Activated CD4-positive, alpha-beta memory T cell treated with anti-CD3 and anti-CD28 coated beads, Interleukin-2, amount 10 ng/mL, durations not matched to agents 7 days and 5 days (primary cell): ENCODE results near the gene ACTN1. TPM values are rescaled to one million over a fixed set of nuclear protein-coding genes. Genes with fewer than 3 reads are reported as not detected.

ENCODE experiments used
- CTCF ChIA-PET: fragments of 350-600 bp; sonication (Branson Sonifier 250); formaldehyde crosslinking; loops from one replicate; lab custom pipeline; 2021; ENCODE audit warnings: antibody characterized with exemption, inconsistent platforms; lab: Charles Lee
- POLR2A ChIA-PET: fragments of 350-600 bp; sonication (Branson Sonifier 250); formaldehyde crosslinking; loops from one replicate; lab custom pipeline; 2021; ENCODE audit warnings: antibody characterized with exemption; lab: Charles Lee
- DNase-seq: peaks from one replicate; pipeline ENCODE4 v3.0.0-alpha.2; 2020
- H3K27ac Mint-ChIP-seq: one replicate; pipeline ENCODE4 v1.8.0; 2021; ENCODE audit warnings: mild to moderate bottlenecking, mixed read lengths
- H3K27me3 Mint-ChIP-seq: one replicate; pipeline ENCODE4 v1.8.0; 2021; ENCODE audit warnings: mixed read lengths
- H3K36me3 Mint-ChIP-seq: one replicate; pipeline ENCODE4 v1.8.0; 2021; ENCODE audit warnings: low read depth, mixed read lengths
- H3K4me1 Mint-ChIP-seq: one replicate; pipeline ENCODE4 v1.8.0; 2021; ENCODE audit warnings: mixed read lengths
- H3K4me3 Mint-ChIP-seq: one replicate; pipeline ENCODE4 v1.8.0; 2021; ENCODE audit warnings: mild to moderate bottlenecking, mixed read lengths
- H3K9me3 Mint-ChIP-seq: one replicate; pipeline ENCODE4 v1.8.0; 2021; ENCODE audit warnings: mixed read lengths
- total RNA-seq, 2 experiments: library from RNA; stranded (reverse); gene quantifications; one replicate each; pipeline ENCODE4 v1.2.3, GENCODE V29; 2021

Gene ACTN1
- total RNA-seq, 2 experiments from 2014 or later: 34.7 to 37.1 TPM

DNA sequence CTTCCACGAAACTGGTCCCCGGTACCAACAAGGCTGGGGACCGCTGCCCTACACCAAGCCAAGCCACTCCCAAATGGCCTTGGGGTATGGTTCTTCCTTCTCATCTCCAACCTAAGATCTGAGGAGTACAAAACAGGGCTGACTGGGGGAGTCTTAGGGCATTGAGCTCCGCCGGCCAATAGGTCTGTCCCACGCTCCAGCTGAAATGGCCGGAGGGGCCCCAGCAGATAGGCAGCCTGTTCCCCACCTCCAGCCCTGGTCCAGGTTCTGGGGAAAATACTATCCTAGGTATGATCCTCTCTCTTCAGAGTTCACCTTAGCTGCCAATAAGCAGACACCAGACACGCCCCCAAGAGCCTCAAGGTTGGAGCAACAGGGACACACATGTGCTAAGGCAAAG is 90.2 kb downstream of the ACTN1 start:
- H3K4me3 Mint-ChIP-seq: no peak overlapping the region
- DNase-seq: no peak
- no peak overlapping the region for H3K27ac Mint-ChIP-seq
- ChIA-PET CTCF (no interaction called here), POLR2A (no interaction called here)
- no peaks in the 10 kb centered on the region for H3K4me1 Mint-ChIP-seq
- H3K36me3 Mint-ChIP-seq: peaks cover 6% of the 10 kb centered on the region
- no peaks in the 10 kb centered on the region for H3K9me3 Mint-ChIP-seq
- no peaks in the 10 kb centered on the region for H3K27me3 Mint-ChIP-seq

DNA sequence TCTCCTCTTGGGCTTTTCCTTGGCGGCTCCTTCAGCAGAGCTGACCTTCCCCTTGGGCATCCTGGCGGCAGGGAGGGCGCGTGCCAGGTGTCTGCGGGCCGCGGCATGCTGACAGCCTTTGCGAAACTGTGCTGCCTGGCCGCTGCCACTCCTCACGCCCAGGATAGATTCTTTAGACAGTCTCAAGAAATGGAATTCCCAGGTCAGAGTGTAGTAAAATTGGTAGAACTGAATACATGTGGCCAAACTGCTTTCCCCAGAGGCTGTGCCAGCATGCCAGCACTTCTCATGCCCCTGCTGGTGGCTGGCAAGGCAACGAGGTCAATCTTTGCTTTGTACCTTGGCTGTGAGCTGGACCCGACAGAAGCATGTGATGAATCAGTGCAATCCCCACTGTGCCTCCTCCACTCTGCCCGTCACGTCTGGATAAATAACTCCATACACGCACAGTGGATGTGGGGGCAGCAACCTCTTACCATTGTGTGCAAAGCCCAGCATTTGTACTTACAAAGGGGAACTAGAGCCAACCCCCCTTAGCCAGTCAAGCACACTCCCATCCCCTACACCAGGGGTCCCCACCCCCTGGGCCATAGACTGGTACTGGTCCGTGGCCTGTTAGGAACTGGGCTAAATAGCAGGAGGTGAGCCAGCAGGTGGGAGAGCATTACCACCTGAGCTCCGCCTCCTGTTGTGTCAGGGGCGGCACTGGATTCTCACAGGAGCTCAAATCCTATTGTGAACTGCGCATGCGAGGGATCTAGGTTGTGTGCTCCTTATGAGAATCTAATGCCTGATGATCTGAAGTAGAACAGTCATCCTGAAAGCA is 90.9 kb downstream of the ACTN1 start:
- peaks cover 6% of the 10 kb centered on the region for H3K36me3 Mint-ChIP-seq
- H3K27ac Mint-ChIP-seq: no peak overlapping the region
- H3K9me3 Mint-ChIP-seq: no peaks in the 10 kb centered on the region
- H3K4me3 Mint-ChIP-seq: no peak overlapping the region
- H3K4me1 Mint-ChIP-seq: no peaks in the 10 kb centered on the region
- no peaks in the 10 kb centered on the region for H3K27me3 Mint-ChIP-seq
- POLR2A ChIA-PET: no interaction called here
- no peak for DNase-seq
- CTCF ChIA-PET: no interaction called here

DNA sequence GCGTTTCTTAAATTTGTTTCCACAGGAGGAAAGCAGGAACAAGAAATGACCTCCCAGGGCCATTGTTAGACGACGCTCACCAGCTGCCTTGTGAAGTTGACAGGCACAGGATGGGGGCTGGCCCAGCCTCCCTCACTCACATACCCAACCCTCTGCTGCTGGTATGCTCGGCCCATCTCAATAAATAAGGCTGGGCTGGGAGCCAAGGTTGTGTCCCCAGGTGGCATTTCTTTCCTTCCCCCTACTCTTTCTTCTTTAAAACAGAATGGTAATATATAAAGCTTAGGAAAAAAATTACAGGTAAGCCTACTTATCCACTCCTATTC is 93.0 kb downstream of the ACTN1 start:
- ChIA-PET POLR2A (no interaction called here), CTCF (no interaction called here)
- Mint-ChIP-seq H3K4me3 (no peak overlapping the region), H3K4me1 (no peaks in the 10 kb centered on the region), H3K27ac (no peak overlapping the region), H3K27me3 (no peaks in the 10 kb centered on the region), H3K9me3 (no peaks in the 10 kb centered on the region), H3K36me3 (peaks cover 17% of the 10 kb centered on the region)
- no peak for DNase-seq

DNA sequence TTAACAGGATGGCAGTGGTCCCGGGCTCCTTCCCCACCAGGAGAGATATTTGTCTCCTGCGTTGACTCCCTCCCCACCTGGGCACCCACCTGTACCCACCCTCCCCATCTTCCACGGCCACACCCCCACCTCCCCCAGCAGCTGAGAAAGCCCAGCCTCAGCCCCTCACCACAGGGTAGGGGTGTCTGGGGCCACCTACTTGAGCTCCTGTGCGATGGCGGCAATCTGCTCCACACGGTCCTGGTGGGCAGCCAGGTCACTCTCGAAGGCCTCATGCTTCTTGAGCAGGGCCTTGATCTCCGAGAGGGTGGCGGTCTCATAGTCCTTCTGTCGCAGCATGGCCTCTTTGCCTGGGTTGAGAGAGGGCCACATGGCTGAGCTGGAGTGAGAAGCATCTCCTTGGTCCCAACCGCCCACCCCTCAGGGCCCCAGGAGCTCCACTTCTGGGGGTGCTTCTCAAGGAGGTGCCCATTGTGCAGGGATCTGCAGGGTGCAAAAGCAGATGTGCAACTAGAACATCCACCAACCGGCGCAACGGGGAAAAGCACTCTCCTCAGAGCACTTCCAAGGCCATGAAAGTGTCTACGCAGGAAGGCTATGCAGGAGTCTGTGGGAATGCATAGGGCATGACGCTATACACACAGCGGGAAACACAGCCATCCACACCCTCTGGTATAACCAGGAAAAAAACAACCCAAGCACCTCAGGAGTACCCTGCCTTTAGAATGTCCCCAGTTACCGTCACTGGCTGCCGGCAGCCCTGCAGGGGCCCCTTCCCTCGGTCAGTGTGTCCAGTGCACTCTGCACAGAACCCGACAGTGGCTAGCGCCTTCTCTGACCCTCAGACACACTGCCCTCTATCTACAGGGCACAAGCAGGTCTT is 93.6 kb downstream of the ACTN1 start:
- H3K9me3 Mint-ChIP-seq: no peaks in the 10 kb centered on the region
- no peak overlapping the region for H3K27ac Mint-ChIP-seq
- ChIA-PET CTCF (no interaction called here), POLR2A (no interaction called here)
- no peaks in the 10 kb centered on the region for H3K4me1 Mint-ChIP-seq
- H3K4me3 Mint-ChIP-seq: no peak overlapping the region
- H3K27me3 Mint-ChIP-seq: no peaks in the 10 kb centered on the region
- H3K36me3 Mint-ChIP-seq: peaks cover 17% of the 10 kb centered on the region
- no peak for DNase-seq

DNA sequence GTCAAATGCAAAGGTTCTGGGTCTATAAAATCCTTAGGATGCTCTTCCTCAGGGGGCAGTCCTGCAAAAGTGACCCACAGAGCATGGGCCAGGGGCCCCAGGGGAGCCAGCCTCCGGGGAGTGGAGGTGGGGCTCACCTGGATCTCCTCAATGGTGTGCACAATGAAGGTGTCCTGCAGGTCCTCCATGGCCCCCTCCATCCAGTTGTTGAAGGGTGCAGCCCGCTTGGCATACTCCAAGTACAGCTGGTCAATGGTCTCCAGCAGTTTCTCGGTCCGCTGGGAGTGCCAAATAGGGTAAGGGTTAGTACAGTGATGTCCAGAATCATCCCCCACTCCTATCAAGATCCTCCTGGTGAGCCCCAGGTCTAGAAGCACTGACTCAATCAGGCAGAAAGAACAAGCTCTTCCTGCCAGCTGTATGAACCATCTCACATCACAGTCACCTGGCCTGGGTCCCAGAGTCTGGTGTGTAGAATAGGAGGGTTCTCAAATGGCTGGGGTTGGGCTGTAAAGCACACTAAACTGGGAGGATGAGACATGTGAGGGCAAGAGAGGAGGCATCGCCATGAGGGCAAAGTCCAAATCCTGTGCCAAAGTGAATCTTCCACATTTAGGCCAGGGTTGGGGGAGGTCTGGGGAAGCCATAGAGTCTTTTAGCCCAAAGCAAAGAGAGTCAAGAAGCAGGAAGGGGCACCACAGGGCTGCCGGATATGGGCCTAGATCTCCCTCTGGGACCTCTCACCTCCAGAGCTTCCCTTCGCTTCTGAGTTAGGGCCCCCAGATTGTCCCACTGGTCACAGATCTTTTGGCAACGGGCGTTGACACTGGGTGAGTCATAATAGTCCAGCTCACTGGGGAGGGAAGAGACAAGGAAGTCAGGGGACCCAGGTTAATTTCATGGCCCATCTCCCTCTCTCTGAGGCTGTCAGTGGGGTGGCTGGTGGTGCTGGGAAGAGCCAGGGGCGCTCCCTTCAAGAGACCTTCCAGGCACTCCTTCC is 94.8 kb downstream of the ACTN1 start:
- no peaks in the 10 kb centered on the region for H3K4me1 Mint-ChIP-seq
- CTCF ChIA-PET: no interaction called here
- H3K27me3 Mint-ChIP-seq: no peaks in the 10 kb centered on the region
- H3K36me3 Mint-ChIP-seq: peaks cover 17% of the 10 kb centered on the region
- POLR2A ChIA-PET: no interaction called here
- no peak overlapping the region for H3K4me3 Mint-ChIP-seq
- no peak overlapping the region for H3K27ac Mint-ChIP-seq
- DNase-seq: no peak
- no peaks in the 10 kb centered on the region for H3K9me3 Mint-ChIP-seq

DNA sequence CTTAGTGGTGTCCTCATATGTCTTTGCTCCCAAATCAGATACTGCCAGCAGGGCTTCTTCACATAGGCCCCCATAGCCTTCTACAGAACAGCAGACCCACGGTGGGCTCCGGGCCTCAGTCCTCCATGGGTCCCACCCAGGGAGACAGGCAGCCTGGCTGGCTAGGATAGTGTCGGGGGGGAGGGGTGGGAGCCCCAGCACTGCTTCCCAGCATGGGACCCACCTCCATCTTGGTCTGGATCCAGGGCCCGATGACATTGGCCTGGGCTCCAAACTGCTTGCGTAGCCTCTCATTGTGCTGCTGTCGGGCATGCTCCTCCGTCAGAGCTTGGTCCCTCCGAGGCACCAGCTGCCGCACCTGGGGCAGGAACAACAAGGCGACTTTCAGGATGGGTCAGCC is 96.9 kb downstream of the ACTN1 start:
- Mint-ChIP-seq H3K9me3 (no peaks in the 10 kb centered on the region), H3K27ac (no peak overlapping the region), H3K36me3 (peaks cover 16% of the 10 kb centered on the region), H3K4me3 (no peak overlapping the region), H3K4me1 (no peaks in the 10 kb centered on the region), H3K27me3 (no peaks in the 10 kb centered on the region)
- POLR2A ChIA-PET: no interaction called here
- CTCF ChIA-PET: no interaction called here
- DNase-seq: no peak

DNA sequence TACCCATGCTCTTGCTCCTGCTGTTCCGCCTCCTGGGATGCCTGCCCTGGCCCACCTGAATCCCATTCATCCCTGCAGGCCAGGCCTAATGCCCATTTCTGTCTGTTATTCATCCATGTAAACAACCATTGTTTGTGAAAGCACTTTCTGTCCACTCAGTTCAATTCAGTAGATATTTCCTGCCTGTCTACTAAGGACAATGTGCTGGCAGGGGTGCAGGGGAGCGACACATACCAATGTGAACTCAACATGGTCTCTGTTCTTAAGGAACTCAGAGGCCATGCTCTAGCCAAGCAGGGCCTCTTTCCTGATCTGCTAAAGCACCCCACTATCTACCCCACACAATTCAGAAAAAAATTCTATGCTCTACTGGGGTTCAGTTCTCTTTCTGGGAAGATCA is 97.7 kb downstream of the ACTN1 start:
- H3K4me3 Mint-ChIP-seq: no peak overlapping the region
- POLR2A ChIA-PET: no interaction called here
- H3K9me3 Mint-ChIP-seq: no peaks in the 10 kb centered on the region
- no peak overlapping the region for H3K27ac Mint-ChIP-seq
- H3K4me1 Mint-ChIP-seq: no peaks in the 10 kb centered on the region
- CTCF ChIA-PET: no interaction called here
- no peak for DNase-seq
- H3K27me3 Mint-ChIP-seq: no peaks in the 10 kb centered on the region
- peaks cover 16% of the 10 kb centered on the region for H3K36me3 Mint-ChIP-seq

DNA sequence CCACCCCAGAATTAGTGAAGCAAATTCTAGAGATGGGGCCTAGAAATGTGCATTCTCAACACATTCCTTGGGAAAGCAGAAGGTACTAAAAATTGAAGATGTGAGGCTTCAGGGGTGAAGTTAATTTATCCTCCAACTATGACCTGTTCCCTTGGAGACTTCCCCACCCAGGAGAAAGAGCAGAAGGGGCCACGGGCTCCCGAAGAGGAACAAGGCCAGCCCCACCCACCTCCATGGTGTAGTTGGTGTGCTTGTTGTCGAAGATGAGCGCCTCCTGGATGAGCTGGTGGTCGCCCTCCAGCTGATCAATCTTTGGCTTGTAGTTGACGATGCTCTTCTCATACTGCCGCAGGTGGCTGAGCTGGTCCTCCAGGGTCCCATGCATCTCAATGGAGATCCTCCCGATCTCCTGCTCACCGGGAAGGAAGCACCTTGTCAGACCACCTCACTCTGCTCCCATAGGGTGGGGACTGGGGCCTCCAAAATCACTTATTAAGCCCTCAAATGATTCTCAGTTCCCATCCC is 98.5 kb downstream of the ACTN1 start:
- Mint-ChIP-seq H3K27ac (no peak overlapping the region), H3K9me3 (no peaks in the 10 kb centered on the region), H3K27me3 (no peaks in the 10 kb centered on the region), H3K4me3 (no peak overlapping the region), H3K36me3 (peaks cover 16% of the 10 kb centered on the region), H3K4me1 (no peaks in the 10 kb centered on the region)
- no peak for DNase-seq
- ChIA-PET CTCF (no interaction called here), POLR2A (no interaction called here)

DNA sequence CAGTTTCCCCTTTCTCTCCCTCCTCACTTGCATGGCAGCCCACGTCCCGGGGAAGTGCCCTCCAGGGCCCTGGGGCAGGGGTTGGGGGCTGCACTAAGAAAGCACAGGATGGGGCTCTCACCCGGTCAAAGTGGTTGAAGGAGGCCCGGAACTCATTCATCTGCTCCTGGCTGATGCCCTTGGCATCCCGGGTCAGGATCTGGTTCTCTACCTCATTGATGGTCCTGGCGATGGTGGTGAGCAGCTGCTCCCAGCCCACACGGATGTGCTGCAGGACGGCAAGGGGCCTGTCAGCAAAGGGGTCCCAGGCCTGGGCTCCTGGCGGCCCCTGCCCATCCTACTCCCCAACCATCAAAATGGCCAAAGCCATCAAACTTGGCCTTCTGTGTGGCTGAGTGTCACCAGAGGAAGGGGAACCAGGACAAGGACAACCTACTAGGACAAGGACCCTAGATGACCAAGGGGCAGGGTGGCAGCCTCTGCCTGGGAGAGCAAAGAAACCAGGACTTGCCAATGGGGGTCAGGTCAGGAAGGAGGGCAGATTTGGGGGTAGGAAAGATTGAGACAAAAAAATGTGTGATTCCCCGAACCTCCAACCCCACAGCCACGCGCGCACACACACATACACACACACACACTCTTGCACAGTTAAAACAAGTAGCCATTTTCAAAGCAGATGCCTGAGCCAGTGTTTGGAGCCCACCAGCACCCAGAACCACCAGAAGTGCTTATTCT is 99.1 kb downstream of the ACTN1 start:
- Mint-ChIP-seq H3K9me3 (no peaks in the 10 kb centered on the region), H3K4me3 (no peak overlapping the region), H3K27ac (no peak overlapping the region), H3K4me1 (no peaks in the 10 kb centered on the region), H3K27me3 (no peaks in the 10 kb centered on the region), H3K36me3 (peaks cover 16% of the 10 kb centered on the region)
- POLR2A ChIA-PET: no interaction called here
- CTCF ChIA-PET: no interaction called here
- DNase-seq: no peak

DNA sequence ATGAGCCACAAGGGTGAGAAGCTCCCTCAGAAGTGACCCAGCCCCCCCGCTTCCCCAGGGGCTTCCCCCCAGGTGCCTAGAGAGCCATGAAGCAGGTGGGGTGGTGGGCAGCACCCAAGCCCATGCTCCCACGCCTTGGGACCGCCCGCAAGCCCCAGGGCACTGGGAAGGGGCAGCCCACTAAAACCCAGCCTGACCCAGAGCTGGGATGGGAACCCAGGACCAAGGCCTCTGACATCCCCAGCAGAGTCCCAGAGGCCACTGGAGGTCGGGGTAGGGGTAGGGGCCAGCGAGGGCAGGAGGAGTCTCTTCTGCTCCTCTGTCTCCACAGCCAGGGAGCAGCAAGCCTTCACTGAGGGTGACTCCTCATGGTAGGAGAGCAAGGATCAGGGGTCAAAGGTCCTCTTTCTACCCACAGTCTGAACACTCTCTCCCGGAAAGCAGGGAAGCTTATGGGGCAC is 99.8 kb downstream of the ACTN1 start:
- H3K27ac Mint-ChIP-seq: no peak overlapping the region
- H3K27me3 Mint-ChIP-seq: no peaks in the 10 kb centered on the region
- no peaks in the 10 kb centered on the region for H3K4me1 Mint-ChIP-seq
- POLR2A ChIA-PET: no interaction called here
- CTCF ChIA-PET: no interaction called here
- no peak for DNase-seq
- no peaks in the 10 kb centered on the region for H3K9me3 Mint-ChIP-seq
- H3K36me3 Mint-ChIP-seq: peaks cover 16% of the 10 kb centered on the region
- no peak overlapping the region for H3K4me3 Mint-ChIP-seq

DNA sequence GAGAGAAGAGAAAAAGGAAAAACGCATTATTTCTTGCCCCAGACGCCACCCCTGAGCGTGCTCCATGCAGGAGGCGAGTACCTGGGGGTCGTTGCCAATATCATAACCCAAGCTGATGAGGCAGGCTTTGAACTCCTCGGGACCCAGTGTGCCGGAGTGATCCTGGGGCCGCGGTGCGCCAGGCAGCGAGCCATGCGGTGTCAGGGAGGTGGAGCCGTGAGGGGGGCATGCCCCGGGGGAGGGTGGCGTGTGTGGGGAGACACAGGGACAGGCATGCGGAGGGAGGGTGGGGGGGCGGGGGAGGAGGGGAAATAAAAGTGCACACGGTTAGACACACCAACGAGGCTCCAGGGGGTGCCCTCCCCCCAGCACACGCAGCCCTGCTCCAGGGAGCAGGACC is 100.2 kb downstream of the ACTN1 start:
- H3K9me3 Mint-ChIP-seq: no peaks in the 10 kb centered on the region
- H3K27me3 Mint-ChIP-seq: no peaks in the 10 kb centered on the region
- H3K27ac Mint-ChIP-seq: no peak overlapping the region
- no peaks in the 10 kb centered on the region for H3K4me1 Mint-ChIP-seq
- peaks cover 13% of the 10 kb centered on the region for H3K36me3 Mint-ChIP-seq
- DNase-seq: no peak
- H3K4me3 Mint-ChIP-seq: no peak overlapping the region
- ChIA-PET POLR2A (no interaction called here), CTCF (no interaction called here)

DNA sequence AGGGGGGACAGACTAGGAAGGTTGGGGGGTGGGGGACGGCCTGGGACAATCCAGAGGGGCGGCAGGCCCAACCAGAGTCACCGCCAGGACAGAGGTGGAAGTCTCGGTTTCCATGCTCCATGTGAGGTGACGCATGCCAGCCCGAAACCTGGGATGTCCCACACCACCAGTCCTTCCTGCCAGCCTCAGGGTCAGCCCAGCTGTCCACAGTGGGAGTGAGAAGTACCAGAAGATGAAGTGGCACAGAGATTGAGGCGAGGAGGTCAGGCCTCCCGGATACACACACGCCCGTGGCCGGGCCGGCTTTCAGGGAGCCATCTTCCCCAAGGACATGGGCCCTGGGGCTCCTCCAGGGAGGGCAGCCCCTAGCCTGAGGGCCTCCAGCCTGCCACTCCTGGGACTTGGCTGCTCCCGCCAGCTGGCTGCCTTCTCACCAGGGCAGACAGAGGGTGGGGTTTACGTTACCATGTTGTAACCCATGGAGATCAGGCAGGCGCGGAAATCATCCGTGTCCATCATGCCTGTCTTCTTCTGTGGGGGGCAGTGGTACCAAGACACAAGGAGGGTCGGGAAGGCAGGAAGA is 101.0 kb downstream of the ACTN1 start:
- Mint-ChIP-seq H3K27me3 (no peaks in the 10 kb centered on the region), H3K27ac (no peak overlapping the region), H3K36me3 (peaks cover 16% of the 10 kb centered on the region)

More for the DNA sequence above, 101.0 kb downstream of the ACTN1 start:
- H3K9me3 Mint-ChIP-seq: no peaks in the 10 kb centered on the region
- CTCF ChIA-PET: no interaction called here
- no peak for DNase-seq
- H3K4me3 Mint-ChIP-seq: no peak overlapping the region
- POLR2A ChIA-PET: no interaction called here
- no peaks in the 10 kb centered on the region for H3K4me1 Mint-ChIP-seq
